ENCODE measurements around the gene GPR78. TPM values are rescaled to one million over a fixed set of nuclear protein-coding genes. Genes with fewer than 3 reads are reported as not detected.
A peak's percentile ranks its signal among the peaks of the same experiment; 100 is the strongest.

Gene GPR78
- polyA plus RNA-seq, 4 donors, result 0.06 TPM; not detected in 3

- DNase-seq, result no peak
- 74 to 78% (median 74%) methylated on average over 9 of the region's 9 CpGs for WGBS, 3 donors
- no peak for FAIRE-seq
- H3K36me3 ChIP-seq (ENCODE audit: control insufficient read depth in 3 of 3, insufficient read depth in 2 of 3, low read depth in 1 of 3, low read length in 3 of 3), result no peaks in the 10 kb centered on the region
- H3K4me1 ChIP-seq (ENCODE audit: control insufficient read depth in 3 of 3, insufficient read depth in 2 of 3, low read depth in 1 of 3, low read length in 2 of 3), result peaks cover 0 to 4% (median 0%) of the 10 kb centered on the region in 3 donors
- H3K27me3 ChIP-seq (ENCODE audit: control insufficient read depth in 3 of 3, insufficient read depth in 3 of 3, low read length in 3 of 3), result peaks cover 9 to 24% (median 20%) of the 10 kb centered on the region in 3 donors
- H3K4me3 ChIP-seq (ENCODE audit: low read depth in 1 of 3, low read length in 3 of 3), result no peak overlapping the region
- H3K27ac ChIP-seq (ENCODE audit: low read depth in 1 of 3, low read length in 2 of 3), result no peak overlapping the region
- no peaks in the 10 kb centered on the region for H3K9me3 ChIP-seq (ENCODE audit: control insufficient read depth in 2 of 2, insufficient read depth in 1 of 2, low read depth in 1 of 2, low read length in 1 of 2)
Observed at GRCh38 chr4:8596891-8597290, 16.7 kb downstream of the GPR78 start.

GRCh38 chr4:8597319-8597718 lies 17.1 kb downstream of the GPR78 start:
- Histone ChIP-seq H3K4me3 (ENCODE audit: low read depth in 1 of 3, low read length in 3 of 3) (no peak overlapping the region), H3K9me3 (ENCODE audit: control insufficient read depth in 2 of 2, insufficient read depth in 1 of 2, low read depth in 1 of 2, low read length in 1 of 2) (no peaks in the 10 kb centered on the region), H3K27ac (ENCODE audit: low read depth in 1 of 3, low read length in 2 of 3) (no peak overlapping the region), H3K27me3 (ENCODE audit: control insufficient read depth in 3 of 3, insufficient read depth in 3 of 3, low read length in 3 of 3) (peaks cover 6 to 19% (median 16%) of the 10 kb centered on the region in 3 donors), H3K36me3 (ENCODE audit: control insufficient read depth in 3 of 3, insufficient read depth in 2 of 3, low read depth in 1 of 3, low read length in 3 of 3) (no peaks in the 10 kb centered on the region), H3K4me1 (ENCODE audit: control insufficient read depth in 3 of 3, insufficient read depth in 2 of 3, low read depth in 1 of 3, low read length in 2 of 3) (peaks cover 0 to 4% (median 0%) of the 10 kb centered on the region in 3 donors)
- FAIRE-seq (no peak), DNase-seq (no peak)
- 84 to 90% (median 89%) methylated on average over 13 of the region's 13 CpGs for WGBS, 3 donors

GRCh38 chr4:8597791-8598190 lies 17.6 kb downstream of the GPR78 start:
- Histone ChIP-seq H3K4me3 (ENCODE audit: low read depth in 1 of 3, low read length in 3 of 3) (no peak overlapping the region), H3K4me1 (ENCODE audit: control insufficient read depth in 3 of 3, insufficient read depth in 2 of 3, low read depth in 1 of 3, low read length in 2 of 3) (peaks cover 0 to 4% (median 0%) of the 10 kb centered on the region in 3 donors), H3K27ac (ENCODE audit: low read depth in 1 of 3, low read length in 2 of 3) (no peak overlapping the region), H3K27me3 (ENCODE audit: control insufficient read depth in 3 of 3, insufficient read depth in 3 of 3, low read length in 3 of 3) (peaks cover 4 to 16% (median 15%) of the 10 kb centered on the region in 3 donors), H3K36me3 (ENCODE audit: control insufficient read depth in 3 of 3, insufficient read depth in 2 of 3, low read depth in 1 of 3, low read length in 3 of 3) (no peaks in the 10 kb centered on the region), H3K9me3 (ENCODE audit: control insufficient read depth in 2 of 2, insufficient read depth in 1 of 2, low read depth in 1 of 2, low read length in 1 of 2) (no peaks in the 10 kb centered on the region)
- DNase-seq (no peak), FAIRE-seq (no peak)
- 85 to 88% (median 85%) methylated on average over 15 of the region's 15 CpGs for WGBS, 3 donors

- Histone ChIP-seq H3K9me3 (ENCODE audit: control insufficient read depth in 2 of 2, insufficient read depth in 1 of 2, low read depth in 1 of 2, low read length in 1 of 2) (no peaks in the 10 kb centered on the region), H3K4me3 (ENCODE audit: low read depth in 1 of 3, low read length in 3 of 3) (no peak overlapping the region), H3K27ac (ENCODE audit: low read depth in 1 of 3, low read length in 2 of 3) (no peak overlapping the region), H3K4me1 (ENCODE audit: control insufficient read depth in 3 of 3, insufficient read depth in 2 of 3, low read depth in 1 of 3, low read length in 2 of 3) (peaks cover 0 to 4% (median 0%) of the 10 kb centered on the region in 3 donors), H3K27me3 (ENCODE audit: control insufficient read depth in 3 of 3, insufficient read depth in 3 of 3, low read length in 3 of 3) (peaks cover 0 to 9% (median 9%) of the 10 kb centered on the region in 3 donors), H3K36me3 (ENCODE audit: control insufficient read depth in 3 of 3, insufficient read depth in 2 of 3, low read depth in 1 of 3, low read length in 3 of 3) (no peaks in the 10 kb centered on the region)
- DNase-seq, result peak in 1 of 2 donors; percentile 22
- no peak for FAIRE-seq
- WGBS, 3 donors, result 69 to 76% (median 76%) methylated on average over 18 to 19 of the region's 19 CpGs
Observed at GRCh38 chr4:8598391-8599090, 18.3 kb downstream of the GPR78 start.

- Histone ChIP-seq H3K36me3 (ENCODE audit: control insufficient read depth in 3 of 3, insufficient read depth in 2 of 3, low read depth in 1 of 3, low read length in 3 of 3) (no peaks in the 10 kb centered on the region), H3K27ac (ENCODE audit: low read depth in 1 of 3, low read length in 2 of 3) (no peak overlapping the region), H3K9me3 (ENCODE audit: control insufficient read depth in 2 of 2, insufficient read depth in 1 of 2, low read depth in 1 of 2, low read length in 1 of 2) (no peaks in the 10 kb centered on the region), H3K4me3 (ENCODE audit: low read depth in 1 of 3, low read length in 3 of 3) (no peak overlapping the region), H3K27me3 (ENCODE audit: control insufficient read depth in 3 of 3, insufficient read depth in 3 of 3, low read length in 3 of 3) (peaks cover 0 to 4% (median 3%) of the 10 kb centered on the region in 3 donors), H3K4me1 (ENCODE audit: control insufficient read depth in 3 of 3, insufficient read depth in 2 of 3, low read depth in 1 of 3, low read length in 2 of 3) (peaks cover 0 to 4% (median 0%) of the 10 kb centered on the region in 3 donors)
- 71 to 83% (median 78%) methylated on average over 8 of the region's 8 CpGs for WGBS, 3 donors
- no peak for DNase-seq
- no peak for FAIRE-seq
Observed at GRCh38 chr4:8599091-8599460, 18.9 kb downstream of the GPR78 start.

GRCh38 chr4:8599657-8600056 lies 19.5 kb downstream of the GPR78 start:
- Histone ChIP-seq H3K4me3 (ENCODE audit: low read depth in 1 of 3, low read length in 3 of 3) (no peak overlapping the region), H3K27me3 (ENCODE audit: control insufficient read depth in 3 of 3, insufficient read depth in 3 of 3, low read length in 3 of 3) (no peaks in the 10 kb centered on the region), H3K36me3 (ENCODE audit: control insufficient read depth in 3 of 3, insufficient read depth in 2 of 3, low read depth in 1 of 3, low read length in 3 of 3) (no peaks in the 10 kb centered on the region), H3K4me1 (ENCODE audit: control insufficient read depth in 3 of 3, insufficient read depth in 2 of 3, low read depth in 1 of 3, low read length in 2 of 3) (peaks cover 0 to 4% (median 0%) of the 10 kb centered on the region in 3 donors), H3K9me3 (ENCODE audit: control insufficient read depth in 2 of 2, insufficient read depth in 1 of 2, low read depth in 1 of 2, low read length in 1 of 2) (no peaks in the 10 kb centered on the region), H3K27ac (ENCODE audit: low read depth in 1 of 3, low read length in 2 of 3) (no peak overlapping the region)
- no peak for FAIRE-seq
- DNase-seq, result no peak
- WGBS, 3 donors, result 64 to 79% (median 73%) methylated on average over 9 of the region's 9 CpGs

- FAIRE-seq (no peak), DNase-seq (no peak)
- no peak overlapping the region for H3K27ac ChIP-seq (ENCODE audit: low read depth in 1 of 3, low read length in 2 of 3)
- no peaks in the 10 kb centered on the region for H3K36me3 ChIP-seq (ENCODE audit: control insufficient read depth in 3 of 3, insufficient read depth in 2 of 3, low read depth in 1 of 3, low read length in 3 of 3)
- no peak overlapping the region for H3K4me3 ChIP-seq (ENCODE audit: low read depth in 1 of 3, low read length in 3 of 3)
- no peaks in the 10 kb centered on the region for H3K9me3 ChIP-seq (ENCODE audit: control insufficient read depth in 2 of 2, insufficient read depth in 1 of 2, low read depth in 1 of 2, low read length in 1 of 2)
- peaks cover 0 to 3% (median 0%) of the 10 kb centered on the region in 3 donors for H3K4me1 ChIP-seq (ENCODE audit: control insufficient read depth in 3 of 3, insufficient read depth in 2 of 3, low read depth in 1 of 3, low read length in 2 of 3)
- 84 to 86% (median 85%) methylated on average over 13 of the region's 13 CpGs for WGBS, 3 donors
- H3K27me3 ChIP-seq (ENCODE audit: control insufficient read depth in 3 of 3, insufficient read depth in 3 of 3, low read length in 3 of 3), result no peaks in the 10 kb centered on the region
Observed at GRCh38 chr4:8600266-8600665, 20.1 kb downstream of the GPR78 start.

GRCh38 chr4:8600686-8601085 lies 20.5 kb downstream of the GPR78 start:
- H3K36me3 ChIP-seq (ENCODE audit: control insufficient read depth in 3 of 3, insufficient read depth in 2 of 3, low read depth in 1 of 3, low read length in 3 of 3), result no peaks in the 10 kb centered on the region
- no peaks in the 10 kb centered on the region for H3K4me1 ChIP-seq (ENCODE audit: control insufficient read depth in 3 of 3, insufficient read depth in 2 of 3, low read depth in 1 of 3, low read length in 2 of 3)
- 78 to 87% (median 82%) methylated on average over 11 to 12 of the region's 12 CpGs for WGBS, 3 donors
- no peak overlapping the region for H3K27ac ChIP-seq (ENCODE audit: low read depth in 1 of 3, low read length in 2 of 3)
- H3K4me3 ChIP-seq (ENCODE audit: low read depth in 1 of 3, low read length in 3 of 3), result no peak overlapping the region
- H3K27me3 ChIP-seq (ENCODE audit: control insufficient read depth in 3 of 3, insufficient read depth in 3 of 3, low read length in 3 of 3), result no peaks in the 10 kb centered on the region
- H3K9me3 ChIP-seq (ENCODE audit: control insufficient read depth in 2 of 2, insufficient read depth in 1 of 2, low read depth in 1 of 2, low read length in 1 of 2), result no peaks in the 10 kb centered on the region
- DNase-seq (no peak), FAIRE-seq (no peak)

- no peak for FAIRE-seq
- DNase-seq, result no peak
- H3K27ac ChIP-seq (ENCODE audit: low read depth in 1 of 3, low read length in 2 of 3), result no peak overlapping the region
- no peaks in the 10 kb centered on the region for H3K27me3 ChIP-seq (ENCODE audit: control insufficient read depth in 3 of 3, insufficient read depth in 3 of 3, low read length in 3 of 3)
- H3K4me1 ChIP-seq (ENCODE audit: control insufficient read depth in 3 of 3, insufficient read depth in 2 of 3, low read depth in 1 of 3, low read length in 2 of 3), result no peaks in the 10 kb centered on the region
- no peak overlapping the region for H3K4me3 ChIP-seq (ENCODE audit: low read depth in 1 of 3, low read length in 3 of 3)
- H3K36me3 ChIP-seq (ENCODE audit: control insufficient read depth in 3 of 3, insufficient read depth in 2 of 3, low read depth in 1 of 3, low read length in 3 of 3), result no peaks in the 10 kb centered on the region
- no peaks in the 10 kb centered on the region for H3K9me3 ChIP-seq (ENCODE audit: control insufficient read depth in 2 of 2, insufficient read depth in 1 of 2, low read depth in 1 of 2, low read length in 1 of 2)
- WGBS, 3 donors, result 85 to 93% (median 91%) methylated on average over 23 of the region's 23 CpGs
Observed at GRCh38 chr4:8601086-8601485, 20.9 kb downstream of the GPR78 start.

Measured in small intestine (tissue), 7 donors.